Kidney (tissue), 14 donors: ENCODE measurements around the gene MED16. TPM values are rescaled to one million over a fixed set of nuclear protein-coding genes. Genes with fewer than 3 reads are reported as not detected.
"Not testable (repeated sequence)": the region's sequence is repeated elsewhere in the genome, so short reads cannot be mapped to it uniquely, and the experiment has no call there.

Experiments used
- DNase-seq, 5 donors: peaks; one replicate each; pipeline ENCODE4 v3.0.0-alpha.2; 2013 to 2020
- FAIRE-seq: peaks from 2 replicates; lab custom pipeline; 2012; peaks lifted over from hg19 to GRCh38; lab: Jason Lieb, UNC
- H3K27ac ChIP-seq, 2 donors: one replicate each; pipeline ENCODE4 v1.7.0; 2013; ENCODE audit warnings: low read depth in 2 of 2, low read length in 2 of 2, inconsistent platforms in 1 of 2
- H3K27me3 ChIP-seq: one replicate; pipeline ENCODE4 v1.7.1; 2013; ENCODE audit warnings: low read length, inconsistent platforms; ENCODE audit not compliant: control insufficient read depth, insufficient read depth
- H3K36me3 ChIP-seq, 3 donors: one replicate each; pipeline versions ENCODE4 v1.7.0 to v1.7.1; 2013; ENCODE audit warnings: low read length in 3 of 3, control low read depth in 1 of 3, inconsistent platforms in 1 of 3; ENCODE audit not compliant: insufficient read depth in 3 of 3, control insufficient read depth in 2 of 3
- H3K4me1 ChIP-seq, 3 donors: one replicate each; pipeline versions ENCODE4 v1.7.0 to v1.7.1; 2013; ENCODE audit warnings: low read length in 3 of 3, inconsistent platforms in 1 of 3, low read depth in 1 of 3; ENCODE audit not compliant: control insufficient read depth in 2 of 3, insufficient read depth in 2 of 3
- H3K4me3 ChIP-seq, 3 donors: one replicate each; pipeline versions ENCODE4 v1.7.0 to v1.8.1; 2013; ENCODE audit warnings: low read length in 3 of 3, control low read depth in 1 of 3, inconsistent platforms in 1 of 3
- H3K9ac ChIP-seq, 3 donors: one replicate each; pipeline versions ENCODE4 v1.7.0 to v1.7.1; 2013; ENCODE audit warnings: low read length in 3 of 3, control low read depth in 1 of 3, inconsistent platforms in 1 of 3
- H3K9me3 ChIP-seq, 3 donors: one replicate each; pipeline versions ENCODE4 v1.7.0 to v1.7.1; 2013; ENCODE audit warnings: low read length in 3 of 3, control low read depth in 1 of 3, inconsistent platforms in 1 of 3; ENCODE audit not compliant: control insufficient read depth in 2 of 3, insufficient read depth in 1 of 3
- intact Hi-C: fragments of 100-400 bp; cut with DNase I; formaldehyde crosslinking; loops from one replicate; pipeline ENCODE4 v1.11.1; 2022
- polyA plus RNA-seq: library from polyadenylated mRNA; stranded (reverse); fragments of 350-450 nt; fragmentation: Illumina TruSeq; extraction: RNeasy Lipid Tissue Mini Kit (QIAGEN cat#74804); gene quantifications from one replicate; pipeline ENCODE4 v1.2.3, GENCODE V29; 2014; ENCODE audit warnings: low read depth, low replicate concordance; ENCODE audit not compliant: insufficient read depth
- total RNA-seq: library from RNA; stranded (reverse); fragmentation: NEBNext Ultra II Directional; extraction: Animal tissue kit (Norgen Biotek cat#: 25700); gene quantifications from one replicate; pipeline ENCODE4 v1.2.1, GENCODE V29; 2021
- TF ChIP-seq, protein P1 (sequence below): IDR thresholded peaks from 3 replicates; pipeline ENCODE4 v1.5.1; 2012; ENCODE audit warnings: mild to moderate bottlenecking, moderate library complexity, borderline replicate concordance; ENCODE audit not compliant: insufficient read depth; ENCODE audit errors: extremely low read depth
- donor health status: control.
- donor health status: control.
- donor health status: control.
- donor health status: control.
- donor health status: control.
- donor health status: DM: yes; HTN: yes; CAD: no.
- donor health status: Normal renal cell carcinoma (clear cell type).

Gene MED16
- total and polyA plus RNA-seq, 2 donors from 2014 or later = 56.5 to 72.1 TPM

DNA sequence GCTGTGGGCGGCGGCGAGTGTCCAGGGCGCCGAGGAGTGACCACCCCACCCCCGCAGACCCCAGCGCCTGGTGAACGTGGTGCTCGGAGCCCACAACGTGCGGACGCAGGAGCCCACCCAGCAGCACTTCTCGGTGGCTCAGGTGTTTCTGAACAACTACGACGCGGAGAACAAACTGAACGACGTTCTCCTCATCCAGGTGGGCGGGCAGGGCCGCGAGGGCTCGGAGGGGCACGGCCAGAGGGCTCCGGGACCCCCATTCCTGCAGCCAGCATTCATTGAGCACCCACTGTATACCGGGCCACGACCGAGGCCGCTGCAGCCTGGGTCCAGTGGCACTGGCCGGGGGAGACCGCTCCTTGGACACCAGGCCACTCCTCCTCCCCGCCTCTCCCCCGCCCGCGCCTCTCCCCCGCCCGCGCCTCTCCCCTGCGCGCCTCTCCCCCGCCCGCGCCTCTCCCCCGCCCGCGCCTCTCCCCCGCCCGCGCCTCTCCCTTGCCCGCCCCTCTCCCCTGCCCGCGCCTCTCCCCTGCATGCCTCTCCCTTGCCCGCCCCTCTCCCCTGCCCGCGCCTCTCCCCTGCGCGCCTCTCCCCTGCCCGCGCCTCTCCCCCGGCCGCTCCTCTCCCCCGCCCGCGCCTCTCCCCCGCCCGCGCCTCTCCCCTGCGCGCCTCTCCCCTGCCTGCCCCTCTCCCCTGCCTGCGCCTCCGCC lies 49.0 kb downstream of the MED16 start:
- intact Hi-C loops = no loop called here
- DNase-seq = peak in 2 of 5 donors; percentile 62 to 81
- peaks cover 2% of the 10 kb centered on the region for H3K27me3 ChIP-seq
- no peak overlapping the region for H3K27ac ChIP-seq
- no peak overlapping the region for H3K9ac ChIP-seq
- no peaks in the 10 kb centered on the region for H3K9me3 ChIP-seq
- H3K4me3 ChIP-seq = no peak overlapping the region
- FAIRE-seq = no peak
- peaks cover 0 to 5% (median 0%) of the 10 kb centered on the region in 3 donors for H3K4me1 ChIP-seq
- no peaks in the 10 kb centered on the region for H3K36me3 ChIP-seq
- TF ChIP-seq, protein P1, sequence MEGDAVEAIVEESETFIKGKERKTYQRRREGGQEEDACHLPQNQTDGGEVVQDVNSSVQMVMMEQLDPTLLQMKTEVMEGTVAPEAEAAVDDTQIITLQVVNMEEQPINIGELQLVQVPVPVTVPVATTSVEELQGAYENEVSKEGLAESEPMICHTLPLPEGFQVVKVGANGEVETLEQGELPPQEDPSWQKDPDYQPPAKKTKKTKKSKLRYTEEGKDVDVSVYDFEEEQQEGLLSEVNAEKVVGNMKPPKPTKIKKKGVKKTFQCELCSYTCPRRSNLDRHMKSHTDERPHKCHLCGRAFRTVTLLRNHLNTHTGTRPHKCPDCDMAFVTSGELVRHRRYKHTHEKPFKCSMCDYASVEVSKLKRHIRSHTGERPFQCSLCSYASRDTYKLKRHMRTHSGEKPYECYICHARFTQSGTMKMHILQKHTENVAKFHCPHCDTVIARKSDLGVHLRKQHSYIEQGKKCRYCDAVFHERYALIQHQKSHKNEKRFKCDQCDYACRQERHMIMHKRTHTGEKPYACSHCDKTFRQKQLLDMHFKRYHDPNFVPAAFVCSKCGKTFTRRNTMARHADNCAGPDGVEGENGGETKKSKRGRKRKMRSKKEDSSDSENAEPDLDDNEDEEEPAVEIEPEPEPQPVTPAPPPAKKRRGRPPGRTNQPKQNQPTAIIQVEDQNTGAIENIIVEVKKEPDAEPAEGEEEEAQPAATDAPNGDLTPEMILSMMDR = no peak

DNA sequence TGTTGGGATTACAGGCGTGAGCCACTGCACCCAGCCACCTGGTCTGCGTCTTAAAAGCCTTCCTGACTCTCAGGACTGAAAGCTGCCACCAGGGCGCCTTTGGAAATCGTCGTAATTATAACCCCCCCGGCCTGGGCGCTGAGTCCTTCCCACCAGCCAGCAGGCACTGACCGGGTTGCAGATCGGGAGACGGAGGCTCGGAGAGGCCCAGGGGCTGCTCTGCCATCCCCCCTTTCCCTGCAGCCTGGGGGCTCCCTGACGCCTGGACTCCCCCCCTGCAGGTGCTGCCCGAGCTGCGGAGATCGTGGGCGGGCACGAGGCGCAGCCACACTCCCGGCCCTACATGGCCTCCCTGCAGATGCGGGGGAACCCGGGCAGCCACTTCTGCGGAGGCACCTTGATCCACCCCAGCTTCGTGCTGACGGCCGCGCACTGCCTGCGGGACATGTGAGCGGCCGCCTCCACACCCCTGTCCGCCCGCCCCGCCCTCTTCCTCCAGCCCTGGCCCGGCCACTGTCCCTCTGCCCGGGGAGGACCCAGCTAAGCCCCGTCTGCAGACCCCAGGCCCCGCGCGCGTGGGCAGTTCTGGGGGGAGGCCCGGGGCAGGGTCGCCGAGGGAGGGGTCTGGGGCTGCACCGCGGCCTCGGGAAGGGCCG lies 49.7 kb downstream of the MED16 start:
- DNase-seq = peak in 3 of 5 donors; percentile 41 to 73 (median 55)
- Histone ChIP-seq H3K36me3 (no peaks in the 10 kb centered on the region), H3K27ac (no peak overlapping the region), H3K9ac (no peak overlapping the region), H3K9me3 (no peaks in the 10 kb centered on the region), H3K4me1 (peaks cover 0 to 7% (median 0%) of the 10 kb centered on the region in 3 donors), H3K27me3 (peaks cover 2% of the 10 kb centered on the region), H3K4me3 (no peak overlapping the region)
- FAIRE-seq = no peak
- intact Hi-C loops = no loop called here
- TF ChIP-seq, protein P1 = no peak

DNA sequence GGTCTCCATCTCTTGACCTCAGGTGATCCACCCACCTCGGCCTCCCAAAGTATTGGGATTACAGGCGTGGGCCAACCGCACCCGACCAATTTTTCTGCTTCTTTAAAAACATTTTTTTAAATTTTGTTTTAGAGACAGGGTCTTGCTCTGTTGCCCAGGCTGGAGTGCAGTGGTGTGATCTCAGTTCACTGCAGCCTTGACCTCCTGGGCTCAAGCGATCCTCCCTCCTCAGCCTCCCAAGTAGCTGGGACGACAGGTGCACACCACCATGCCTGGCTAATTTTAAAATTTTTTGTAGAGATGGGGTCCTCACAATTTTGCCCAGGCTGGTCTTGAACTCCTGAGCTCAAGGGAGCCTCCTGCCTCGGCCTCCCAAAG lies 50.2 kb downstream of the MED16 start:
- H3K4me3 ChIP-seq, H3K4me1 ChIP-seq, FAIRE-seq, H3K9ac ChIP-seq, H3K36me3 ChIP-seq, DNase-seq, H3K27me3 ChIP-seq, H3K9me3 ChIP-seq, H3K27ac ChIP-seq, intact Hi-C loops: not testable (repeated sequence)

DNA sequence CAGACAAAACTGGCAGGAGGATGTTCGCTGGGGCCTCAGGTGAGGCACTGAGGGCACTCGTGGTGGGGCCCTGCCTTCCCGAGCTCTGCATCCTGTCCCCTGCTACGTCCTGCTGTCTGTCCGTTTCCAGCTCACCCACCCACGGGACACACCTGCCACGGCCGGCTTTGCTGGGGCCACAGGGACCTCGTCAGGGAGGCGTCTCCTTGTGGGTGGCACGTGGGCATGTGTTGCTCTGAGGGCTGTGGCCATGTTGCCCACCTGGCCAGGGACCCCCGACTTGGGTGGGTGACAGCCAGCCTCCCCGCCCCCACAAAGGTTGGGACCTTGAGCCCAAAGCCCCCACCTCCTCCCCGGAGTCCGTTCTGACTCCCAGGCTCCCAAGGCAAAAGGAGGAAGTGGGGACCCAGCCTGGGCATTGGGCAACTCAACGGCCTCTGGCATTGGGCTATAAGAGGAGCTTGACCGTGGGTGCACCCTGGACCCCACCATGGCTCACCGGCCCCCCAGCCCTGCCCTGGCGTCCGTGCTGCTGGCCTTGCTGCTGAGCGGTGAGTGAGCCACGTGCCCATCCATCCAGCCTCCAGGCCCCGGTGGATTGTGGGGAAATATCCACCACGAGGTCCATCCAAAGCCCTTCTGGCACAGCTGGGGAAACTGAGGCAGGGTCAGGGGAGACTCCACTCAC lies 52.3 kb downstream of the MED16 start, which contains the start of gene PRTN3:
TSS of gene PRTN3 (plus strand) at position 481 of the 688 bp plus-strand sequence. CDS start at position 491, 10 bp downstream.
- no peak for DNase-seq
- no peak within 1 kb of the TSS for H3K4me3 ChIP-seq
- intact Hi-C loops = no loop called here
- no peaks in the 10 kb centered on the region for H3K36me3 ChIP-seq
- TF ChIP-seq, protein P1 = no peak
- H3K4me1 ChIP-seq = peaks cover 0 to 7% (median 0%) of the 10 kb centered on the region in 3 donors
- H3K27ac ChIP-seq = no peak within 1 kb of the TSS
- no peaks in the 10 kb centered on the region for H3K9me3 ChIP-seq
- no peak within 1 kb of the TSS for H3K9ac ChIP-seq
- peaks cover 2% of the 10 kb centered on the region for H3K27me3 ChIP-seq
- FAIRE-seq = no peak
